Endothelial cell of umbilical vein (primary cell): Measurements from ENCODE around the gene SYNE1. TPM values are rescaled to one million over a fixed set of nuclear protein-coding genes. Genes with fewer than 3 reads are reported as not detected.

Source experiments
- BruUV-seq: library from RNA; stranded (reverse); fragments of 400-500 nt; replicated peaks from 2 replicates; lab custom pipeline; 2021; lab: Mats Ljungman, UMichigan
- CTCF ChIA-PET: fragments of 300-600, 350-600 bp; sonication (Branson Sonifier 250); formaldehyde crosslinking; loops from one replicate; lab custom pipeline; 2021; ENCODE audit warnings: antibody characterized with exemption, inconsistent platforms; lab: Charles Lee
- POLR2A ChIA-PET: fragments of 300-600, 350-600 bp; sonication (Branson Sonifier 250); formaldehyde crosslinking; loops from one replicate; lab custom pipeline; 2021; ENCODE audit warnings: antibody characterized with exemption, inconsistent platforms; lab: Charles Lee
- DNase-seq: peaks from one replicate; pipeline ENCODE4 v3.0.0-alpha.2; 2011; ENCODE audit warnings: low read depth, low spot score
- FAIRE-seq: peaks from 2 replicates; lab custom pipeline; 2011; peaks lifted over from hg19 to GRCh38; lab: Jason Lieb, UNC
- H2AFZ ChIP-seq: 2 replicates; pipeline ENCODE4 v1.6.0; 2012; ENCODE audit warnings: low read depth, low read length, control low read depth, inconsistent platforms
- H3K27ac ChIP-seq: 2 replicates; pipeline ENCODE4 v1.5.1; 2011; ENCODE audit warnings: low read depth, mild to moderate bottlenecking, control low read depth, low read length, moderate library complexity; ENCODE audit not compliant: insufficient read depth
- H3K27me3 ChIP-seq, 2 experiments: 2 replicates each; pipeline versions ENCODE4 v1.6.0 to v1.6.1; 2011; ENCODE audit warnings: low read length in 2 of 2, mixed read lengths in 1 of 2; ENCODE audit not compliant: control insufficient read depth in 2 of 2, insufficient read depth in 2 of 2
- H3K36me3 ChIP-seq, 2 experiments: 2 replicates in 1 of 2; 3 replicates in 1 of 2; pipeline ENCODE4 v1.5.1; 2011; ENCODE audit warnings: low read length in 2 of 2, mild to moderate bottlenecking in 1 of 2, moderate library complexity in 1 of 2; ENCODE audit not compliant: control insufficient read depth in 2 of 2, insufficient read depth in 2 of 2; ENCODE audit errors: extremely low read depth in 1 of 2
- H3K4me1 ChIP-seq: 3 replicates; pipeline ENCODE4 v1.5.1; 2011; ENCODE audit warnings: mild to moderate bottlenecking, low read length; ENCODE audit not compliant: control insufficient read depth, insufficient read depth; ENCODE audit errors: extremely low read depth
- H3K4me2 ChIP-seq: 2 replicates; pipeline ENCODE4 v1.6.1; 2011; ENCODE audit warnings: low read length, control low read depth, mixed read lengths; ENCODE audit not compliant: insufficient read depth
- H3K4me3 ChIP-seq, 3 experiments: fragments of 200-600 bp in 1 of 3; sonication (generic), shearing (Covaris generic) in 1 of 3; replicated peaks in 1 of 3; 2 replicates each; pipeline ENCODE4 v1.5.1; 2011 to 2016; ENCODE audit warnings: control low read depth in 3 of 3, low read length in 3 of 3, mild to moderate bottlenecking in 2 of 3, inconsistent platforms in 1 of 3, low read depth in 1 of 3, moderate library complexity in 1 of 3; ENCODE audit not compliant: insufficient read depth in 1 of 3
- H3K79me2 ChIP-seq: 2 replicates; pipeline ENCODE4 v1.6.0; 2012; ENCODE audit warnings: low read length, inconsistent platforms; ENCODE audit not compliant: control insufficient read depth, insufficient read depth
- H3K9ac ChIP-seq: replicated peaks from 2 replicates; pipeline ENCODE3; 2011; ENCODE audit warnings: low read length, control low read depth; ENCODE audit not compliant: insufficient read depth; ENCODE audit errors: extremely low read depth
- H3K9me1 ChIP-seq: replicated peaks from 3 replicates; pipeline ENCODE4 v1.6.0; 2011; ENCODE audit warnings: mild to moderate bottlenecking, low read length; ENCODE audit not compliant: control insufficient read depth, insufficient read depth; ENCODE audit errors: extremely low read depth
- H3K9me3 ChIP-seq: replicated peaks from 2 replicates; pipeline ENCODE4 v1.5.1; 2012; ENCODE audit warnings: low read length, inconsistent platforms; ENCODE audit not compliant: control insufficient read depth, insufficient read depth
- H4K20me1 ChIP-seq: replicated peaks from 2 replicates; pipeline ENCODE3; 2011; ENCODE audit warnings: mild to moderate bottlenecking, low read length; ENCODE audit not compliant: control insufficient read depth, insufficient read depth; ENCODE audit errors: extremely low read depth
- EZH2 ChIP-seq: IDR thresholded peaks from 2 replicates; pipeline ENCODE4 v1.6.1; 2012; ENCODE audit warnings: borderline replicate concordance, low read depth, mild to moderate bottlenecking, moderate library complexity, low read length, inconsistent platforms; ENCODE audit not compliant: severe bottlenecking
- FOS ChIP-seq: IDR thresholded peaks from 2 replicates; pipeline ENCODE4 v1.6.1; 2011; ENCODE audit warnings: mild to moderate bottlenecking, low read length, moderate library complexity, borderline replicate concordance; ENCODE audit not compliant: insufficient read depth
- GATA2 ChIP-seq: IDR thresholded peaks from 2 replicates; pipeline ENCODE4 v1.7.0; 2011; ENCODE audit warnings: low read depth, mild to moderate bottlenecking, moderate library complexity, mixed read lengths, low read length; ENCODE audit not compliant: insufficient read length, insufficient read depth
- JUN ChIP-seq: IDR thresholded peaks from 2 replicates; pipeline ENCODE4 v1.6.1; 2011; ENCODE audit warnings: borderline replicate concordance, low read depth; ENCODE audit not compliant: insufficient read length, insufficient read depth
- MYC ChIP-seq: IDR thresholded peaks from one replicate; pipeline ENCODE4 v1.6.1; 2011; ENCODE audit warnings: mild to moderate bottlenecking, low read depth, low read length
- POLR2A ChIP-seq: IDR thresholded peaks from 2 replicates; pipeline ENCODE4 v1.6.1; 2012; ENCODE audit warnings: low read depth, mild to moderate bottlenecking, control low read depth, low read length
- POLR2AphosphoS5 ChIP-seq: IDR thresholded peaks from 2 replicates; pipeline ENCODE4 v1.6.1; 2012; ENCODE audit warnings: low read depth, mild to moderate bottlenecking, control low read depth, low read length, moderate library complexity; ENCODE audit not compliant: insufficient read depth
- dilution Hi-C: fragments of 300-500 bp; cut with MboI; formaldehyde crosslinking; loops from one replicate; pipeline ENCODE4 v1.15.0; 2019; ENCODE audit warnings: low sequenced_read_pairs; ENCODE audit not compliant: extremely low pct_ligation_motif_present
- intact Hi-C: fragments of 100-400 bp; cut with micrococcal nuclease; formaldehyde crosslinking; loops from one replicate; pipeline ENCODE4 v1.10.0; 2022
- polyA plus RNA-seq, 4 experiments: library from polyadenylated mRNA; depleted of rRNA in 3 of 4; stranded (reverse) in 3 of 4; unstranded in 1 of 4; fragments of >200 nt; gene quantifications; 2 replicates each; pipeline versions ENCODE4 v1.2.1 to v1.2.3, GENCODE V29; 2011 to 2012; ENCODE audit warnings: missing spikeins in 1 of 4
- total RNA-seq: library from RNA; stranded (reverse); gene quantifications from 2 replicates; pipeline ENCODE4 v1.2.3, GENCODE V29; 2021
- TF ChIP-seq, protein P1 (sequence below): IDR thresholded peaks from 2 replicates; pipeline ENCODE4 v1.6.1; 2011; ENCODE audit not compliant: insufficient read depth, insufficient read length
- TF ChIP-seq, protein P2 (sequence below), 2 donors: IDR thresholded peaks; 1 replicate in 1 of 2; 2 replicates in 1 of 2; pipeline ENCODE4 v1.5.1; 2011; ENCODE audit warnings: low read length in 2 of 2, mild to moderate bottlenecking in 2 of 2, moderate library complexity in 2 of 2, control low read depth in 1 of 2, inconsistent platforms in 1 of 2, low read depth in 1 of 2; ENCODE audit not compliant: insufficient read depth in 1 of 2; ENCODE audit errors: extremely low read depth in 1 of 2

Gene SYNE1
- total and polyA plus RNA-seq, 2 donors (not counting 3 experiments of a cell fraction or from before 2014, with no cell fraction given): 26.5 to 52.3 TPM

DNA sequence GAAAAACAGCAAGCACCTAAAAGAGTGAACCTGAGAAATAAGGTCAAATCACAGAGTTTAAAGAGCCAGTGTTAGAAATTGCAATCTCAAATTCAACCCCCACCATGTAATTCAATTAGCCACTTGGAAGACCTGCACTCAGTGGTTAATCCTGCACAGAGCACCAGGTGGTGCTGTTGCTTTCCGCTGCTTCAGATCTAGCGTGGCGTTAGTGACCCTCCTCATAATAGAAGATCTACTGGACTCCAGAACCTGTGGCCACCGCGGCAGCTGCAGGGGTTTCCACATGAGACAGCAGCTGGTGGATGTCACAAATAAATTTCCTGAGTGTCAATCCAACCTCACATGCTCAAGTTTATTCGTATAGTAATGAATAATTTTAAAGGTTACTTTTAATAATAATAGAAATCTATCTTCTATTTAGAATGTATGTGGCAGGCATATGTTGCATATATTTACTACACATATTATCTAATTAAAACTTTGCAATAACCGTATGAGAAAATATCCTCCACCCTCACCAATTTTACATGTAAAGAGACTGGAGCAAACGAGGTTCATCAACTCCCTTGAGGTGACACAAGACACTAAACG, 84.4 kb downstream of the SYNE1 start:
- Histone ChIP-seq H4K20me1 (no peaks in the 10 kb centered on the region), H3K27ac (no peak overlapping the region), H3K9me1 (no peaks in the 10 kb centered on the region), H3K4me2 (no peak overlapping the region), H3K79me2 (no peaks in the 10 kb centered on the region), H3K36me3 (no peaks in the 10 kb centered on the region), H3K9me3 (no peaks in the 10 kb centered on the region), H3K27me3 (no peaks in the 10 kb centered on the region), H3K4me1 (no peaks in the 10 kb centered on the region), H3K9ac (no peak overlapping the region), H2AFZ (no peak overlapping the region), H3K4me3 (no peak overlapping the region)
- TF ChIP-seq JUN (no peak), MYC (peak; percentile 19), FOS (no peak), POLR2A (no peak), POLR2AphosphoS5 (no peak), EZH2 (no peak), GATA2 (peak; percentile 11)
- TF ChIP-seq, protein P1, sequence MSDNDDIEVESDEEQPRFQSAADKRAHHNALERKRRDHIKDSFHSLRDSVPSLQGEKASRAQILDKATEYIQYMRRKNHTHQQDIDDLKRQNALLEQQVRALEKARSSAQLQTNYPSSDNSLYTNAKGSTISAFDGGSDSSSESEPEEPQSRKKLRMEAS: no peak
- TF ChIP-seq, protein P2, sequence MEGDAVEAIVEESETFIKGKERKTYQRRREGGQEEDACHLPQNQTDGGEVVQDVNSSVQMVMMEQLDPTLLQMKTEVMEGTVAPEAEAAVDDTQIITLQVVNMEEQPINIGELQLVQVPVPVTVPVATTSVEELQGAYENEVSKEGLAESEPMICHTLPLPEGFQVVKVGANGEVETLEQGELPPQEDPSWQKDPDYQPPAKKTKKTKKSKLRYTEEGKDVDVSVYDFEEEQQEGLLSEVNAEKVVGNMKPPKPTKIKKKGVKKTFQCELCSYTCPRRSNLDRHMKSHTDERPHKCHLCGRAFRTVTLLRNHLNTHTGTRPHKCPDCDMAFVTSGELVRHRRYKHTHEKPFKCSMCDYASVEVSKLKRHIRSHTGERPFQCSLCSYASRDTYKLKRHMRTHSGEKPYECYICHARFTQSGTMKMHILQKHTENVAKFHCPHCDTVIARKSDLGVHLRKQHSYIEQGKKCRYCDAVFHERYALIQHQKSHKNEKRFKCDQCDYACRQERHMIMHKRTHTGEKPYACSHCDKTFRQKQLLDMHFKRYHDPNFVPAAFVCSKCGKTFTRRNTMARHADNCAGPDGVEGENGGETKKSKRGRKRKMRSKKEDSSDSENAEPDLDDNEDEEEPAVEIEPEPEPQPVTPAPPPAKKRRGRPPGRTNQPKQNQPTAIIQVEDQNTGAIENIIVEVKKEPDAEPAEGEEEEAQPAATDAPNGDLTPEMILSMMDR (IDR thresholded peaks at IDR 0.05; ENCODE audit: extremely low read depth in 1 of 2, insufficient read depth in 1 of 2, low read depth in 1 of 2, low read length in 2 of 2): peak; percentile 78 to 83
- CTCF ChIA-PET: interaction anchor here (0.7 to 3.9 kb wide), 15 partner anchors 13 to 398 kb away, joined by 3 to 71 read pairs (median 6); no protein-coding TSS in a partner anchor
- POLR2A ChIA-PET: interaction anchor here (0.5 kb wide), 1 partner anchor 869 kb away, joined by 3 read pairs; no protein-coding TSS in a partner anchor
- dilution Hi-C loops: no loop called here
- DNase-seq: peak; percentile 88
- FAIRE-seq: peak; percentile 79
- intact Hi-C loops: loop anchor here (1.0 to 5.0 kb wide), 11 partner anchors 67 to 470 kb away; partner anchors contain the start of gene MYCT1
- BruUV-seq: no TSS peak
